Smooth muscle cell of the brain vasculature (primary cell): ENCODE measurements around the gene LY6G6F.

Source experiments
- DNase-seq: peaks from one replicate; pipeline ENCODE4 v3.0.0-alpha.2; 2012; ENCODE audit warnings: low read depth, low spot score

Gene LY6G6F

GRCh38 chr6:31739639-31740396, 33.2 kb downstream of the LY6G6F start, which contains the start of gene MSH5:
Gene MSH5 (plus strand): TSS chr6:31740005. CDS start chr6:31740467, 462 bp downstream.
- DNase-seq: peak; percentile 96

GRCh38 chr6:31740397-31741223, 33.9 kb downstream of the LY6G6F start:
- DNase-seq: no peak

- DNase-seq: no peak
Measured at GRCh38 chr6:31741815-31742214, 35.1 kb downstream of the LY6G6F start.

DNA sequence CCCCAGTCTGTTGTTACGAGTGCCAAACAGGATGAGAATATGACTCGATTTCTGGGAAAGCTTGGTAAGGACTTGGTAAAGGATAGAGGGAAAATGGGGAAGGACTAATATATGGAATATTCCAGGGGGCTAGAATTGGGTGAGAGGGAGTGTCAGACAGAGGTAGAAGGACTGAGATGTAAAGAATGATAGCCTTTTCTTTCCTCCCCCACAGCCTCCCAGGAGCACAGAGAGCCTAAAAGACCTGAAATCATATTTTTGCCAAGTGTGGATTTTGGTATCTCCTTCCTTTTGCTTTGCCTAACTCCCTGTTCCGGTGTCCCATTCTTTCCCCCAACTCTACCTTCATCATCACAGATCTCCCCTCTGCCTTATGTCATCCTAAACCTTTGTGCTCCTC, 36.2 kb downstream of the LY6G6F start:
- DNase-seq: no peak

DNA sequence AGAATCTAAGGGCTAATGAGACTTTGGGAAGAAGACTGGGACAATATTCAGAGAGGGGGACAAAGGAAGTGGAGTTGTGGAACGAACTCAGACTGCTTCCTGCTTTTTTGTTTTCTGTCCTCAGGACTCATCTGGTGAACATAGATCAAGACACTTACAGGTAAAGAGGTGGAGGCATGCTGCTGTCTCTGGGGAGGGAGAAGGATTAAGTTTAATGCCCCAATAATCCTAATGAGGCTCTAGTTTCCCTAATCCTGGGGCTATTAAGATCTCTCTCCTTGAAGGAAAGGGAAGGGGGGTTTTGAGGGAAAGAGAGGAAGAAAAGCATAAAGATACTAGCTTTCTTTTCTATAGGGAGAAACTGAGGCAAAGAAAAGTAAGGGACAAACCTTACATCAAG, 37.8 kb downstream of the LY6G6F start:
- no peak for DNase-seq

GRCh38 chr6:31749301-31750036, 42.8 kb downstream of the LY6G6F start:
- no peak for DNase-seq

- no peak for DNase-seq
Measured at GRCh38 chr6:31750411-31751022, 43.9 kb downstream of the LY6G6F start.

- DNase-seq: no peak
Measured at GRCh38 chr6:31752739-31753319, 46.2 kb downstream of the LY6G6F start.

DNA sequence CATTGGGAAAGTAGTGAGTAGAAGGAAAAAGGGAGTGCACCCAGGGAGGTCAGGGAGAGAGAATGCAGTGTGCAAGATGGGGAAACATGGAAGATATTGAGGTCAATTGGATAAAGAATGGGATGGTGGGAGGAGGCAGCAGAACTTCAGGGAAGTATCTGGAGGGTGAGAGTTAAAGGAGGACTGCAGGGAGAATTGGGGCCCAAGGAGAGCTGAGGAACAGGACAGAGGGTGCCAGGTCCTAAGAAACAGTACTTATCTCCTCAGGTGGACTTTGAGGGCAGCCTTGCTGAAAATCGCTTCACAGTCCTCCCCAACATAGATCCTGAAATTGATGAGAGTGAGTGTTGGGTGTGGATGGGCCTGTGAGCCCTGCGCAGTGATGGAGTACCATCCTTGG, 51.6 kb downstream of the LY6G6F start:
- DNase-seq: no peak
